Measurements from ENCODE around the gene RIC3.

DNA sequence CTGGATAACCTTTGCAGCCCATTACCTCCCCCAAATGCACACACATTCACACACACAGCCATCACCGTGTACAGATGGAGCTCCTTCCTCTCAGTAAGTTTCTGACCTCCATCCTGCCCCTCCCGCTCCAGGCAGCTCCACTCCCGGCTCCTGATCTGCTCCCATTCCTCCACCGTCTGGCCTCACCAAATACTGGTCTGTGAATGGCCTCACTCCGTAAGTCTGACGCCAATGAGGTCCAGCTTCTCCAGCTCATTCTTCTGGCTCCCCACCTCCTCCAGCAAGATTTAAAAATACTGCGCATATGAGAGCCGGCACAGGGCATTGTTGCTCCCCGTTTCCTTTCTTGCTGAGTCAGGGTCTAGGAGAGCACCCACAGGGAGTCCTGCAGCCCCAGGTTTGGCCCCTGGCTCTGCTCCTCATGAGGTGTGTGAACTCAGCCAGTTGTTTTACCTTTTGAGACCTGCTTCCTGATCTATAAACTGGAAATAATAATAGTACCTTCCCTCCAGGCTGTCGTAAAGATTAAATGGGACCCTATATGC, 101.8 kb downstream of the RIC3 start:
- TF ChIP-seq, protein P1, sequence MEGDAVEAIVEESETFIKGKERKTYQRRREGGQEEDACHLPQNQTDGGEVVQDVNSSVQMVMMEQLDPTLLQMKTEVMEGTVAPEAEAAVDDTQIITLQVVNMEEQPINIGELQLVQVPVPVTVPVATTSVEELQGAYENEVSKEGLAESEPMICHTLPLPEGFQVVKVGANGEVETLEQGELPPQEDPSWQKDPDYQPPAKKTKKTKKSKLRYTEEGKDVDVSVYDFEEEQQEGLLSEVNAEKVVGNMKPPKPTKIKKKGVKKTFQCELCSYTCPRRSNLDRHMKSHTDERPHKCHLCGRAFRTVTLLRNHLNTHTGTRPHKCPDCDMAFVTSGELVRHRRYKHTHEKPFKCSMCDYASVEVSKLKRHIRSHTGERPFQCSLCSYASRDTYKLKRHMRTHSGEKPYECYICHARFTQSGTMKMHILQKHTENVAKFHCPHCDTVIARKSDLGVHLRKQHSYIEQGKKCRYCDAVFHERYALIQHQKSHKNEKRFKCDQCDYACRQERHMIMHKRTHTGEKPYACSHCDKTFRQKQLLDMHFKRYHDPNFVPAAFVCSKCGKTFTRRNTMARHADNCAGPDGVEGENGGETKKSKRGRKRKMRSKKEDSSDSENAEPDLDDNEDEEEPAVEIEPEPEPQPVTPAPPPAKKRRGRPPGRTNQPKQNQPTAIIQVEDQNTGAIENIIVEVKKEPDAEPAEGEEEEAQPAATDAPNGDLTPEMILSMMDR (IDR thresholded peaks at IDR 0.05; ENCODE audit: poor library complexity), result no peak
- TF ChIP-seq EZH2 (IDR thresholded peaks at IDR 0.05; ENCODE audit: borderline replicate concordance) (no peak), EZH2phosphoT487 (IDR thresholded peaks at IDR 0.05; ENCODE audit: low read depth, severe bottlenecking, unreplicated experiment) (no peak)
